Nephron (organoid): ENCODE measurements around the gene RNF19B.

Experiments
- H3K27ac Mint-ChIP-seq, 3 experiments: 2 replicates each; pipeline ENCODE4 v1.8.0; 2020; ENCODE audit warnings: mixed read lengths in 3 of 3, mild to moderate bottlenecking in 2 of 3, moderate library complexity in 1 of 3
- H3K27me3 Mint-ChIP-seq: 2 replicates; pipeline ENCODE4 v1.8.0; 2021; ENCODE audit warnings: low read depth, mild to moderate bottlenecking, moderate library complexity, mixed read lengths
- H3K36me3 Mint-ChIP-seq: 2 replicates; pipeline ENCODE4 v1.8.0; 2020; ENCODE audit warnings: low read depth, mixed read lengths
- H3K4me1 Mint-ChIP-seq: 2 replicates; pipeline ENCODE4 v1.8.0; 2020; ENCODE audit warnings: mixed read lengths
- H3K4me3 Mint-ChIP-seq, 3 experiments: 2 replicates each; pipeline ENCODE4 v1.8.0; 2020; ENCODE audit warnings: mild to moderate bottlenecking in 3 of 3, mixed read lengths in 3 of 3, moderate library complexity in 2 of 3
- H3K9me3 Mint-ChIP-seq: 2 replicates; pipeline ENCODE4 v1.8.0; 2020; ENCODE audit warnings: mixed read lengths
- TF ChIP-seq, protein P1 (sequence below), 3 experiments: fragments of 200-600 bp; sonication (generic); IDR thresholded peaks; one replicate each; pipeline ENCODE4 v1.5.0; 2021; ENCODE audit warnings: antibody characterized with exemption in 3 of 3; ENCODE audit not compliant: unreplicated experiment in 3 of 3

Gene RNF19B

DNA sequence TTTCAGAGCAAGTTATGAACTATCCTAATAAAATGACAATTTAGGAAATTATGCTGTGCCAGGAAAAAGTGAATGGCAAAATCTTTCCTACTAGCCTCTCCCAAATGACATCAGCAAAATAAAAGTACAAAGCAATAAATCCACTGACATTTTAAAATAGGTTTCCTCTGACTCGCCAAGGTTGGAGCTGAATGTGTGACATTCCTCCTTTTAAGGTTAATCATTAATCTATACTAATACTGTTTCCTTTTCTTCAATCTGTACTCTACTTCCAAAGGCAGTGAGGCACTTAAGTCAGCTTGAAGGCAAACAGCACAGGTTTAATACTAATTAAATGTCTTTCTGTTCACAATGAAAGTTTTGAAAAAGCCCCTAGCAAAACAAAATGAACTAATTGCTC is 15.7 kb downstream of the RNF19B start:
- H3K4me1 Mint-ChIP-seq = peaks cover 5% of the 10 kb centered on the region

DNA sequence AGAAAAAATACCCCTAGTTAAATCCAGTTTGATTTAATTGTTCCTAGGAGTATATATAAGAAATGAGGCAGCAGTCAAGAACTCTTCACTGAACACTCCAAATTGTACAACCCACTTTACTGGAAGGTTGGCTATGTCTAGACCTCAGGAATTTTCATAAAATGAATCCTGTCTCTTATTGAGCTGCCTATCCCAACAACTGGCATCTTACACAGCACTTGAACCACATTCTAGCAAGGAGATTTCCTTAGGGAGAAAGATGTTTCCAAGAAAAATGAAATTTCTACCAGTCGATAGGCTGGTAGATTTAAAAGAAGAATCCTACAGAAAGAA is 16.3 kb downstream of the RNF19B start:
- Mint-ChIP-seq H3K27me3 (no peaks in the 10 kb centered on the region), H3K27ac (peak overlapping the region in 1 of 3 experiments; percentile 89), H3K4me1 (peaks cover 5% of the 10 kb centered on the region), H3K36me3 (peaks cover 47% of the 10 kb centered on the region), H3K4me3 (no peak overlapping the region), H3K9me3 (no peaks in the 10 kb centered on the region)
- TF ChIP-seq, protein P1, sequence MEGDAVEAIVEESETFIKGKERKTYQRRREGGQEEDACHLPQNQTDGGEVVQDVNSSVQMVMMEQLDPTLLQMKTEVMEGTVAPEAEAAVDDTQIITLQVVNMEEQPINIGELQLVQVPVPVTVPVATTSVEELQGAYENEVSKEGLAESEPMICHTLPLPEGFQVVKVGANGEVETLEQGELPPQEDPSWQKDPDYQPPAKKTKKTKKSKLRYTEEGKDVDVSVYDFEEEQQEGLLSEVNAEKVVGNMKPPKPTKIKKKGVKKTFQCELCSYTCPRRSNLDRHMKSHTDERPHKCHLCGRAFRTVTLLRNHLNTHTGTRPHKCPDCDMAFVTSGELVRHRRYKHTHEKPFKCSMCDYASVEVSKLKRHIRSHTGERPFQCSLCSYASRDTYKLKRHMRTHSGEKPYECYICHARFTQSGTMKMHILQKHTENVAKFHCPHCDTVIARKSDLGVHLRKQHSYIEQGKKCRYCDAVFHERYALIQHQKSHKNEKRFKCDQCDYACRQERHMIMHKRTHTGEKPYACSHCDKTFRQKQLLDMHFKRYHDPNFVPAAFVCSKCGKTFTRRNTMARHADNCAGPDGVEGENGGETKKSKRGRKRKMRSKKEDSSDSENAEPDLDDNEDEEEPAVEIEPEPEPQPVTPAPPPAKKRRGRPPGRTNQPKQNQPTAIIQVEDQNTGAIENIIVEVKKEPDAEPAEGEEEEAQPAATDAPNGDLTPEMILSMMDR (IDR thresholded peaks at IDR 0.05; ENCODE audit: unreplicated experiment in 3 of 3) = no peak

More for the DNA sequence above, 15.7 kb downstream of the RNF19B start:
- Mint-ChIP-seq H3K27me3 (no peaks in the 10 kb centered on the region), H3K36me3 (peaks cover 45% of the 10 kb centered on the region), H3K4me3 (no peak overlapping the region), H3K9me3 (no peaks in the 10 kb centered on the region), H3K27ac (peak overlapping the region in 2 of 3 experiments; percentile 32 to 89)
- TF ChIP-seq, protein P1 (IDR thresholded peaks at IDR 0.05; ENCODE audit: unreplicated experiment in 3 of 3) = no peak

DNA sequence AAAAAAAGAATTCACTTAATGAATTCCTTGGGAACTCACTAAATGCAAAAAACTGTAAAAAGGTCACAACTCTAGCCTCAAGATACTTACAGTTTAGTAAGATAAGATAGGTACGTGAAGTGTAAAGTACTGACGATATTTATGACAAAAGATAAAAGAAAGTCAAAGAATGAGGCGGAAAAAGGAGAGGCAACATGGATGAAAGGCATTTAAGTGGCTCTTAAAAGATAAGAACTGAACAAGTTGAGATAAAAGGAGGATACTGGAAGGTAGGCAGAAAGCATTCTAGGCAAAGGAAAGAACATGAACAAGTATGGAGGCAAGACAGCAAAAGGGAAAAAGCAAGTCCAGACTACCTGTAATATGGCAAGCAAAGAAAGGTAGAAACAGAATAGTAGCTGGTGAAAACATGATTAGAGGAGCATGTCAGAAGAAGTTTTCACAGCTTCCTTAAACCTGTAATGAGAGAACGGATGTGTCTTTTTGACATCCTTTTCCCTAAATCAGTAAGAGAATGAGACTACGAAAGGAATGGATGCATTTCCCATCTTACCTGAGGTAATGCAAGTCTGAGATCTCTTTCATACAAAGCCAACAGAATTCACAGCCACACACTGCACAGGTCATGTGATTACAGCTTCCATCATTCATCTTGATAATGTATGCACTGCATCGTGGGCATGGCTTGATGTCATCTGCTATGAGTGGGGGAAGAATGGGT is 16.8 kb downstream of the RNF19B start:
- Mint-ChIP-seq H3K4me1 (peaks cover 5% of the 10 kb centered on the region), H3K4me3 (no peak overlapping the region), H3K27me3 (no peaks in the 10 kb centered on the region), H3K27ac (peak overlapping the region in 1 of 3 experiments; percentile 89), H3K9me3 (no peaks in the 10 kb centered on the region), H3K36me3 (peaks cover 47% of the 10 kb centered on the region)
- TF ChIP-seq, protein P1 (IDR thresholded peaks at IDR 0.05; ENCODE audit: unreplicated experiment in 3 of 3) = no peak

DNA sequence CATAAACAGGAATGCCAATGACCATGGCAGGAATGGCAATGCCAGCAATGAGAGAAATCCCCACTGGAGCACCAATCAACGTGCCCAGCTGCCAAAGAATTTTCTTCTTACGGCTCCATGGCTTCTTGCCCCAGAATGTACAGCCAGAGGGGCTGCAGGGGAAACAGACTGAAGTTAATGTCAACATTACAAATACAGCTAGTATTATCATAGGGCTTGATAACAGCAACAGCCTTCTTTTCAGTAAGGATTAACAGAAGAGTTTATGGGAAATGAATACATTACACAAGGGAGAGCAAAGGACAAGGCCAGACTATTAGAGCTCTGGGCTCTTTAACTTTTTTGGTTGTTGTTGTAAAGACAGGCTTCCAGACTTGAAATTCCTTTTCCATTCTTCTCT is 18.2 kb downstream of the RNF19B start:
- Mint-ChIP-seq H3K4me1 (peaks cover 5% of the 10 kb centered on the region), H3K27ac (no peak overlapping the region), H3K4me3 (no peak overlapping the region), H3K36me3 (peaks cover 48% of the 10 kb centered on the region), H3K27me3 (no peaks in the 10 kb centered on the region), H3K9me3 (no peaks in the 10 kb centered on the region)
- TF ChIP-seq, protein P1 (IDR thresholded peaks at IDR 0.05; ENCODE audit: unreplicated experiment in 3 of 3) = no peak

DNA sequence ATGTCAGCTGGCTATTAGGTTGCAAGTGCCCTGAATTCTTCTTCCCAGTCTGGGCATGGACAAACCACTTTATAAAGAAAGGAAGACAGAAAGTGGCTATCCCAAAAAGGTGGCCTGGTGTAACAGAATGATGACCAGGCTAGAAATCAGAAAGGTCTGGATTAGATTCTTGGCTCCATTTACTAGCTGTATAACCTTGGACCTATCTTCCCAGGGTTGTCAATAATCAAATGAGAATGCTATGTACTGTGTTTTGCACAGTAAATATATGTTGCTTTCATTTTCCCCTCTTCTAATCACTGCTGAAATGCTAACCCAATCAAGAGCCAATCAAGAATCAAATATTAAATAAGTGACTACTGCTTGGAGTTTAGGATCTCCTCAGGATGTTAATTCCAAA is 20.4 kb downstream of the RNF19B start:
- TF ChIP-seq, protein P1 (IDR thresholded peaks at IDR 0.05; ENCODE audit: unreplicated experiment in 3 of 3) = no peak
- H3K36me3 Mint-ChIP-seq = peaks cover 62% of the 10 kb centered on the region
- H3K27ac Mint-ChIP-seq = no peak overlapping the region
- no peak overlapping the region for H3K4me3 Mint-ChIP-seq
- no peaks in the 10 kb centered on the region for H3K27me3 Mint-ChIP-seq
- H3K4me1 Mint-ChIP-seq = peaks cover 17% of the 10 kb centered on the region
- no peaks in the 10 kb centered on the region for H3K9me3 Mint-ChIP-seq
